Astrocyte (in vitro differentiated cells and primary cell): ENCODE results near the gene CCDC107.

Source experiments
- EZH2 ChIP-seq: IDR thresholded peaks from 2 replicates; pipeline ENCODE4 v1.6.1; 2012; ENCODE audit warnings: mild to moderate bottlenecking, low read length, inconsistent platforms; ENCODE audit not compliant: insufficient read depth
- TF ChIP-seq, protein P1 (sequence below): IDR thresholded peaks from 2 replicates; pipeline ENCODE4 v1.5.1; 2011; ENCODE audit warnings: low read depth, mild to moderate bottlenecking, inconsistent platforms, low read length, moderate library complexity; ENCODE audit not compliant: insufficient read depth

DNA sequence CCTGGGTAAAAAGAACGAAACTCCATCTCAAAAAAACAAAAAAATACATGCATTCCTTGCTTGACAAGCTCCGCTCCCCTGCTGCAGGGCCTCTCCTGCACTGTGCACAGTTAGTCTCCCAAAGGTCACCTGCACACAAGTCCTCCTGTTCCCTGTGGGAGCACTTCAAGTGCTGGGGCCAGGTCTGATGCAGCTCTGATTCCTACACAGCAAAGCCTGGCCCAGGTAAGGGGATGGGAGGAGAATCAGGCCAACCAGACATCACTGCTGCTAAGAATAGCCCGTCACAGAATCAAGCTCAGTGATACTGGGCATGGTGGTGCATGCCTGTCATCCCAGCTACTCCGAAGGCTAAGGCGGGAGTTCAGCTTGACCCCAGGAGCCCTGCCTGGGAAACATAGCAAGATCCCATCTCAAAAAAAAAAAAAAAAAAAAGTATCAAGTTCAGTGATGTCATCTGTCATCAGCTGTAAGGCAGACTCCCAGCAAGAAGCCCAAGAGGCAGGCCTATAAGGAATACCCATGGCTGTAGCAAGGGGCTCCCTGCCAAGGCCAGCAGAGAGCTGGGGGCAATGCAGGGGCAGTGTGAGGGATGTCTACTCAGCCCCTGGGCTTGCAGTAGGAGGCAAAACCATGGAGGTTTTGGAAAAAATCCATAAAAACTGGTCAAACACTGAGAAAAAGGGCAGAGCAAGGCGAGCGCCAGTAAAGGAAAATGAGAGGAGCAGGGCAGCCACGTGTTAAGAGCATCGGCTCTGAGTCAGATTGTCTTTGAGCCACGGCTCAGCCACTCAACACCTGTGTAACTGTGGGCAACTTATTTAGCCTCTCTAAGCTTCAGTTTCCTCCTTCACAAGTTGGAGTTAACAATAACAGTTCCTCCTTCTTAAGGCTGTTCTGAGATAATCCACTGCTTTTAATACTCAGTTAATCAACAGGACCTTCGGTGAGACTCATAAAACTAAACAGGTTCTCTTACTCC is 28.4 kb downstream of the CCDC107 start:
- no peak for TF ChIP-seq EZH2
- TF ChIP-seq, protein P1, sequence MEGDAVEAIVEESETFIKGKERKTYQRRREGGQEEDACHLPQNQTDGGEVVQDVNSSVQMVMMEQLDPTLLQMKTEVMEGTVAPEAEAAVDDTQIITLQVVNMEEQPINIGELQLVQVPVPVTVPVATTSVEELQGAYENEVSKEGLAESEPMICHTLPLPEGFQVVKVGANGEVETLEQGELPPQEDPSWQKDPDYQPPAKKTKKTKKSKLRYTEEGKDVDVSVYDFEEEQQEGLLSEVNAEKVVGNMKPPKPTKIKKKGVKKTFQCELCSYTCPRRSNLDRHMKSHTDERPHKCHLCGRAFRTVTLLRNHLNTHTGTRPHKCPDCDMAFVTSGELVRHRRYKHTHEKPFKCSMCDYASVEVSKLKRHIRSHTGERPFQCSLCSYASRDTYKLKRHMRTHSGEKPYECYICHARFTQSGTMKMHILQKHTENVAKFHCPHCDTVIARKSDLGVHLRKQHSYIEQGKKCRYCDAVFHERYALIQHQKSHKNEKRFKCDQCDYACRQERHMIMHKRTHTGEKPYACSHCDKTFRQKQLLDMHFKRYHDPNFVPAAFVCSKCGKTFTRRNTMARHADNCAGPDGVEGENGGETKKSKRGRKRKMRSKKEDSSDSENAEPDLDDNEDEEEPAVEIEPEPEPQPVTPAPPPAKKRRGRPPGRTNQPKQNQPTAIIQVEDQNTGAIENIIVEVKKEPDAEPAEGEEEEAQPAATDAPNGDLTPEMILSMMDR = no peak
